Stimulated activated naive CD8-positive, alpha-beta T cell treated with anti-CD3 and anti-CD28 coated beads, Interleukin-15, Interleukin-2, amounts not matched to agents 100 ng/mL and 50 ng/mL, for 24 hours (primary cell): ENCODE results near the gene ISG15.
"Not testable (repeated sequence)": the region's sequence is repeated elsewhere in the genome, so short reads cannot be mapped to it uniquely, and the experiment has no call there.

Source experiments
- H3K27ac Mint-ChIP-seq: one replicate; pipeline ENCODE4 v1.8.0; 2021; ENCODE audit warnings: mild to moderate bottlenecking, mixed read lengths
- H3K27me3 Mint-ChIP-seq: one replicate; pipeline ENCODE4 v1.8.0; 2021; ENCODE audit warnings: mixed read lengths
- H3K36me3 Mint-ChIP-seq: one replicate; pipeline ENCODE4 v1.8.0; 2021; ENCODE audit warnings: low read depth, mixed read lengths
- H3K4me1 Mint-ChIP-seq: one replicate; pipeline ENCODE4 v1.8.0; 2021; ENCODE audit warnings: low read depth, mixed read lengths
- H3K4me3 Mint-ChIP-seq: one replicate; pipeline ENCODE4 v1.8.0; 2021; ENCODE audit warnings: mild to moderate bottlenecking, mixed read lengths
- H3K9me3 Mint-ChIP-seq: one replicate; pipeline ENCODE4 v1.8.0; 2021; ENCODE audit warnings: mixed read lengths

The ISG15 gene

GRCh38 chr1:1023700-1024099 lies 10.4 kb downstream of the ISG15 start:
- H3K4me3 Mint-ChIP-seq, result no peak overlapping the region
- no peak overlapping the region for H3K27ac Mint-ChIP-seq
- no peaks in the 10 kb centered on the region for H3K9me3 Mint-ChIP-seq
- peaks cover 4% of the 10 kb centered on the region for H3K4me1 Mint-ChIP-seq
- H3K36me3 Mint-ChIP-seq, result no peaks in the 10 kb centered on the region
- no peaks in the 10 kb centered on the region for H3K27me3 Mint-ChIP-seq

DNA sequence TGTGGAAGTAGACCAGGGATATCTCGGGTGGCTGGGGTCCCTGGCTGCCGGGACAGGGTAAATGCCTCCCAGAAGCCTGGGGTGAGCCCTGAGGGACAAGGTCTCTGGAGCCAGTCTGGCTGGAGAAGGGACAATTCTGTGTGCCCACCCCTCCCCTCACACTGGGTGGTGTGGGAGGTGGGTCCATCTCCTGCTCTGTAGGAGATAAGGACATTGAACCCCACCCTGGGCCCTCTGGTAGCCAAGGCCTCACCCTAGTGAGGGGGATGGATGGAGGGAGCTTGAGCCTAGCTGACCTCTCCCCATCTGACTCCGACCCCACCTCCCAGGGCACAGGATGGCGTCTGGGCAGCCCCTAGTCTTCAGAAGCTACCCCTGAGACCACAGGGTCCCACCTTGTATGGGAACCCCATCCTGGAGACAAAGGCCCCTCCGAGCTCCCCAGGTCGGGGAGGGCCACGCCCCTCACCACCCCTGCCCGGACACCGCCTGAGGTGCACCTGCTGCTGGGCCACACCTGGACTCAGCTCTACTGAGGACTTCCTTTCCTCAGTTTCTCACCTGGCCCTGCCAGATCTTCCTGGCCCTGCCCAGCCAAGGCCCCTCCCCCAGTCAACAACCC lies 11.0 kb downstream of the ISG15 start:
- H3K27ac Mint-ChIP-seq, result no peak overlapping the region
- no peaks in the 10 kb centered on the region for H3K9me3 Mint-ChIP-seq
- no peak overlapping the region for H3K4me3 Mint-ChIP-seq
- no peaks in the 10 kb centered on the region for H3K27me3 Mint-ChIP-seq
- peaks cover 4% of the 10 kb centered on the region for H3K4me1 Mint-ChIP-seq
- H3K36me3 Mint-ChIP-seq, result no peaks in the 10 kb centered on the region

DNA sequence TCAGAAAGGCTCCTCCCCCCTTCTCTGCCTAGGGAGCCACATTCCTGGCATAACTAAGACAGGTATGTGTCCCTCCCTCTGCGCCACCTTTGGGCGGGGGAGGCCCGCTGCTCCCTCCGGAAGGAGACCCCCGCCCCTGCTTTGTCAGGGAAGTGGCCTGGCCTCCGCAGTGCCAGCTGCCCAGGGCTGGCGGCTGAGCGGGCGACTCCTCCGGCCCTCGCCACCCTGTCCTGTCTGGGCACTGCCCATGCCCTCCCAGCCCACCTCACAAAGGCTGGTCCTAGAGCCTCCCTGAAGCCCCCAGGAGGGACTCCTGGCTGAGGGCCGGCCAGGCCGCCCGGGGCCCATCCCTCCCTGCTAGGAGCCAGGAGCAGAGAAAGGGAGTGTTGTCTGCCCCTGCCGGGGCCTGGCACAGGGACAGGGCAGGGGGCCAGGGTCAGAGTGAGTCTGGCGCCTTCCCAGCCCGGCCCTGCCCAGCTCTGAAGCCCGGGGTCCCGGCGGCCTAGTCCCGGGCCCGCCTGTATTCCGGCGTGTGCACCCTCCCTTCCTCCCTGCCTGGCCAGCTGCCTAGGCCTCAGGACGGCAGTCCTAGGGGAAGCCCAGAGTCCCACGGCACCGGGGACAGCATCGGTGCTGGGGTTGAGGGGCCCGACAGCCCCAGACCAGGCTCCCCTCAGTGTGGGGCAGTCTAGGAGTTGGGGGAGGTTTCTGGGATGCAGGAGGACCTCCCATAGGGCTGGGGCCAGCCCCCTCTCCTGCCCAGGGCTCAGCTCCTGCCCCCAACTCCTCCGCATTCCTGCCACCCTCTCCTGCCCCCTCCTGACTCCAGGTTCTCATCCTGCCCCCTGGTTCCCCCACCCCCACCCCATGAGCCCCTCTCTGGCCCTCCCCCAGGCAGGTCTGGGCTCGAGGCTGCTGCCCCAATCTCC lies 11.7 kb downstream of the ISG15 start:
- H3K9me3 Mint-ChIP-seq, result no peaks in the 10 kb centered on the region
- H3K27me3 Mint-ChIP-seq, result no peaks in the 10 kb centered on the region
- no peak overlapping the region for H3K27ac Mint-ChIP-seq

GRCh38 chr1:1025730-1026129 lies 12.4 kb downstream of the ISG15 start:
- H3K36me3 Mint-ChIP-seq, result no peaks in the 10 kb centered on the region
- H3K4me3 Mint-ChIP-seq, result no peak overlapping the region
- H3K27me3 Mint-ChIP-seq, result no peaks in the 10 kb centered on the region
- H3K9me3 Mint-ChIP-seq, result no peaks in the 10 kb centered on the region
- peaks cover 4% of the 10 kb centered on the region for H3K4me1 Mint-ChIP-seq
- H3K27ac Mint-ChIP-seq, result no peak overlapping the region

More for the DNA sequence above, 11.7 kb downstream of the ISG15 start:
- peaks cover 4% of the 10 kb centered on the region for H3K4me1 Mint-ChIP-seq
- H3K4me3 Mint-ChIP-seq, result no peak overlapping the region
- H3K36me3 Mint-ChIP-seq, result no peaks in the 10 kb centered on the region

DNA sequence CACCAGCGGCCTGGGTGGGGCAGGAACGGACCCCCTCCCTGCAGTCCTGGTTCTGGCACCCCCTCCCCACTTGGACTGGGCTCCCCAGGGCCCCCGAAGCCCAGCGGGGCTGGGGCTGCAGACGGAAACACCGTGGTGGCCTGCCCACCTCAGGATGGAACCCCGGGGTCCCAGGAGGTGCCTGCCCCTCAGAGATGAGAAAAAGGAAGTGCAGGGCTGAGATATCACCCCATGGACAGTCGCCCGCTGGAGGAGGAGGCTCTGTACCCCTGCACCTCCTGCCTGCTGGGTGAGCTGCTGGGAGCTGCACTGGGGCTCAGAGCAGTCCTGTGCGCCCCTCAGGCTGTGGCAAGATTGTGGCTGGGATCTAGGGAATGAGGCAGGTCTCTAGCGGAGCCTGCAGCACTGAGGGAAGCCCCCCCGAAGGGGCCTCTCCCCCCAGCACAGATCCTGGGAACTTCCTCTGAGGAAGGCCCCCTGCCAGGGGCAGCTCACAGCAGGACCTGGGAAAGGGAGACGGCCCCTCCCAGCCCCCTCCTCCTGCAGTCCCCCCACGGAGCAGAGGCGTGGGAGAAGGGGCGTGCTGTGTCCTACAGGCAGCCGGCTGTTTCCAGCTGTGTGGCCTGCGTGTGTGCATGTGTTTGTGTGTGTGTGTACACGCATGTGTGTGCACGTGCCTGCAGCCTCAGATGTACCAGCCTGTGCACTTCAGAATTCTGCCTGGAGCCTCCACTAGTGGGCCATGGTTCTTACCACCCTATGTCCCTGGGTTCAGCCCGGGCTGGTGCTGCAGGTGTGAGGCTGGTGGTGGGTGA lies 13.5 kb downstream of the ISG15 start:
- Mint-ChIP-seq H3K4me3 (no peak overlapping the region), H3K27me3 (no peaks in the 10 kb centered on the region), H3K4me1 (peaks cover 4% of the 10 kb centered on the region), H3K27ac (no peak overlapping the region), H3K36me3 (no peaks in the 10 kb centered on the region), H3K9me3 (no peaks in the 10 kb centered on the region)

- Mint-ChIP-seq H3K9me3 (no peaks in the 10 kb centered on the region), H3K27me3 (peaks cover 6% of the 10 kb centered on the region)
These were observed 14.5 kb downstream of the ISG15 start for GRCh38 chr1:1027791-1028190.

DNA sequence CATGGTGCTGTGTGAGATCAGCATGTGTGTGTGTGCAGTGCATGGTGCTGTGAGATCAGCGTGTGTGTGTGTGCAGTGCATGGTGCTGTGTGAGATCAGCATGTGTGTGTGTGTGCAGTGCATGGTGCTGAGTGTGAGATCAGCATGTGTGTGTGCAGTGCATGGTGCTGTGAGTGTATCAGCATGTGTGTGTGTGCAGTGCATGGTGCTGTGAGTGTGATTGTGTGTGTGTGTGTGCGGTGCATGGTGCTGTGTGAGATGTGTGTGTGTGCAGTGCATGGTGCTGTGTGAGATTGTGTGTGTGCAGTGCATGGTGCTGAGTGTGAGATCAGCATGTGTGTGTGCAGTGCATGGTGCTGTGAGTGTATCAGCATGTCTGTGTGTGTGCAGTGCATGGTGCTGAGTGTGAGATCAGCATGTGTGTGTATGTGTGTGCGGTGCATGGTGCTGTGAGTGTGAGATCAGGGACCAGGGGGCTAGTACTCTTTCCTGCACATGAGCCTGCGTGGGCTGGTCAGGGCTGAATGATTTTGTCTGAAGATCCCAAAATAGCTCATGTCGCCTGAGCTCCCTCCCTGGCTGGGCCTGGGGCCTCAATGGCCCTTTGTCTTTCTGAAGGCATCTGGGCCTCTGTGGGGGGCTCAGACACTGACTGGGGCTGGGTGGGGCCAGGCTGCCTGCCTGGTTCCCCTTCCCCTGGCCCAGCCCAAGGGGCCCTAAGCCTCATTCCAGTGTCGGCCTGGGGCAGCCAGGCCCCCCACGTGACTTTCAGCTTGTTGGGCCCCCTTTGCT lies 17.8 kb downstream of the ISG15 start:
- not testable (repeated sequence) for H3K4me1 Mint-ChIP-seq, H3K36me3 Mint-ChIP-seq, H3K9me3 Mint-ChIP-seq, H3K27me3 Mint-ChIP-seq, H3K4me3 Mint-ChIP-seq, H3K27ac Mint-ChIP-seq

More at GRCh38 chr1:1027791-1028190, 14.5 kb downstream of the ISG15 start:
- H3K4me3 Mint-ChIP-seq, result no peak overlapping the region
- peaks cover 7% of the 10 kb centered on the region for H3K4me1 Mint-ChIP-seq
- H3K27ac Mint-ChIP-seq, result no peak overlapping the region
- no peaks in the 10 kb centered on the region for H3K36me3 Mint-ChIP-seq

DNA sequence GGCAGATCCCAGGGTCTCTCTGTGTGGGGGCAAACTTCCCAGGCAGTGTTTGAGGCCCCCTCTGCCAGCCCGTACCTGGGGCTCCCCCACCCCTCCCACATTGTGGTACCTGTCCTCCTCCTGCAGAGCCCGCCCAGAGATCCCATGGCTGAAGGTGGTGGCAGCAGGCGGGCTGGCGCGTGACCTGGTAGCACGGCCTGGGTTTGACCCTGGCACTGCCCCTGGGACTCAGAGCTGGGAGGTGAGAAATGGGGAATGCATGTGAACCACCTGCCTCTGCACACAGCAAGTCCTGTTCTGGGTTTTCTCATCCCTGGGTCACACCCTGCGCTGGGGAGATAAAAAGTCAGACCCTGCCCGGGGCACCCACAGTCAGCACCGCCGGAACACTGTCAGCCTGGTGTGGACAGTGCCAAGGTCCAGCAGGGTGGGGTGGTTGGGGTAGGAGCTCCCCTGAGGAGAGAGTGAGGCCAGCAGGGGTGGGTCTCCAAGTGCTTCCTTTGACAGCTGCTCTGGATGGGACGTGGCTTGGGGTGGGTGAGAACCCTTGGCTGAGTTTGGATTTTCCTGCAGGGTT lies 18.4 kb downstream of the ISG15 start:
- H3K27me3 Mint-ChIP-seq, result peaks cover 9% of the 10 kb centered on the region
- H3K4me3 Mint-ChIP-seq, result no peak overlapping the region
- no peaks in the 10 kb centered on the region for H3K9me3 Mint-ChIP-seq
- H3K27ac Mint-ChIP-seq, result no peak overlapping the region
- H3K36me3 Mint-ChIP-seq, result no peaks in the 10 kb centered on the region
- peaks cover 7% of the 10 kb centered on the region for H3K4me1 Mint-ChIP-seq

GRCh38 chr1:1032424-1032823 lies 19.1 kb downstream of the ISG15 start:
- peaks cover 9% of the 10 kb centered on the region for H3K27me3 Mint-ChIP-seq
- peaks cover 7% of the 10 kb centered on the region for H3K4me1 Mint-ChIP-seq
- H3K36me3 Mint-ChIP-seq, result no peaks in the 10 kb centered on the region
- no peak overlapping the region for H3K4me3 Mint-ChIP-seq
- H3K9me3 Mint-ChIP-seq, result no peaks in the 10 kb centered on the region
- no peak overlapping the region for H3K27ac Mint-ChIP-seq

DNA sequence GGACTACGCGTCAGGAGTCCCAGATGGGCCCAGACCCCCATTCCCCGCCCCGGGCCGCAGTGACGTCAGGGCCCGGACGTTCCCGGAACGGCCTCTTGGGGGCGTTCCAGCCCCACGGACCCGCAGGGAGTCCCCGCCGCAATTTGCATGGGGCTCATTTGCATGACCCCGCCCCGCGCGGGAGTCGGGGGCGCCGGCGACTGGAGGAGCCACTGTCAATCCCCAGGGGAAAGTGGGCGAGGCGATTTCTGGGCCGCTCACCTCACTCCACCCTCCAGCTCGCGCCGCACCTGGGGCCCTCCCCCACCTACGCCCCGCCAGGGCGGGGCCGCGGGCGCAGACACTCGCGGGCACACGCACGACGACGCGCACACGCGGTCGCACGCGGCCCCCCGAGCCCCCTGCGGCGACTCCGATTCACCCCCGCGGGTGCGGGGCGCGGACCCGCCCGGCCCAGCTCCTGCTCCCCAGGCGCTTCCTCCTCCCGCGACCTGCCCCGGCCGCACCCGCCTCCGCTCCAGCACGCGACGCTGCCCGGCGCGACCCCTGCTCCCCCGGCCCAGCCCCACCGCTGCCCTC lies 19.8 kb downstream of the ISG15 start:
- H3K4me3 Mint-ChIP-seq, result no peak overlapping the region
- no peaks in the 10 kb centered on the region for H3K9me3 Mint-ChIP-seq
- H3K27me3 Mint-ChIP-seq, result peaks cover 9% of the 10 kb centered on the region
- H3K36me3 Mint-ChIP-seq, result no peaks in the 10 kb centered on the region
- peaks cover 7% of the 10 kb centered on the region for H3K4me1 Mint-ChIP-seq
- no peak overlapping the region for H3K27ac Mint-ChIP-seq

DNA sequence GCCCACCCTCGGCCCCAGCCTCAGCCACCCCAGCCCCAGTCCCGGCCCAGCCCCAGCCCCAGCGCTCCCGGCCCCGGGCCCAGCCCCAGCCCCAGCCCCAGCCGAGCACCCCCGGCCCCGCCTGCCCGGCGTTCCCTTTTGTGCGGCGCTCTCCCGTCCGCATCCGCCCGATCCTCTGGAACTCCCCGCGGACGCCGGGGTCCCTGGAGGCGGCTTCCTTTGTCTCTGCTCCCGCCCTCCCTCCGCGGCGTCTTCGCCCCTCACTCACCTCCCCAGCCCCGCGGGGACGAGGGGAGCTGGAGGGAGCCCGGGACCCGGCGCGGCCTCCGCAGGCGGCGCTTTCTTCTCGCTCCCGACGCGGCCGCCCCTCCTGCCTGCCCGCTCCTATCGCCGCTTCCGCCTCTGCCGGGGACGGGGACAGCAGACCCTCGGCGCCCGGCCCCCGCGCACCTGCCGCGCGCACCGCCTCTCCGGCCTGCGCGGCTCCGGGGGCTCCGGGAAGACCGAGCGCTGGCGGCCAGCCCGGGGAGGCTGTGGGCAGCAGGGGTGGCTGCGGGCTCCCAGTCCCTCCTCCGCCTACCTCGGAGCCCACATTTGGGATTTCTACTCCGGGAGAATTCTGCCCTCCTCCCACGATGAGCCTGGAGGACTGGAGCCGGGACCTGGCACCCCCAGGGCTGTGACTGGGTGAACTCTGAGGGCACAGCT lies 20.6 kb downstream of the ISG15 start:
- H3K27ac Mint-ChIP-seq, result no peak overlapping the region
- H3K4me3 Mint-ChIP-seq, result peak overlapping the region; percentile 61
- H3K36me3 Mint-ChIP-seq, result no peaks in the 10 kb centered on the region
- peaks cover 14% of the 10 kb centered on the region for H3K4me1 Mint-ChIP-seq
- no peaks in the 10 kb centered on the region for H3K9me3 Mint-ChIP-seq
- H3K27me3 Mint-ChIP-seq, result peaks cover 13% of the 10 kb centered on the region

- Mint-ChIP-seq H3K36me3 (no peaks in the 10 kb centered on the region), H3K27ac (no peak overlapping the region), H3K27me3 (peaks cover 13% of the 10 kb centered on the region), H3K4me3 (peak overlapping the region; percentile 61), H3K4me1 (peaks cover 19% of the 10 kb centered on the region), H3K9me3 (no peaks in the 10 kb centered on the region)
These were observed 21.1 kb downstream of the ISG15 start for GRCh38 chr1:1034439-1034781.

- peaks cover 13% of the 10 kb centered on the region for H3K27me3 Mint-ChIP-seq
- H3K9me3 Mint-ChIP-seq, result no peaks in the 10 kb centered on the region
- no peak overlapping the region for H3K4me3 Mint-ChIP-seq
- H3K4me1 Mint-ChIP-seq, result peaks cover 24% of the 10 kb centered on the region
- H3K36me3 Mint-ChIP-seq, result no peaks in the 10 kb centered on the region
- H3K27ac Mint-ChIP-seq, result no peak overlapping the region
These were observed 22.1 kb downstream of the ISG15 start for GRCh38 chr1:1035291-1035943.
